ENCODE data around the gene PDZRN4.

DNA sequence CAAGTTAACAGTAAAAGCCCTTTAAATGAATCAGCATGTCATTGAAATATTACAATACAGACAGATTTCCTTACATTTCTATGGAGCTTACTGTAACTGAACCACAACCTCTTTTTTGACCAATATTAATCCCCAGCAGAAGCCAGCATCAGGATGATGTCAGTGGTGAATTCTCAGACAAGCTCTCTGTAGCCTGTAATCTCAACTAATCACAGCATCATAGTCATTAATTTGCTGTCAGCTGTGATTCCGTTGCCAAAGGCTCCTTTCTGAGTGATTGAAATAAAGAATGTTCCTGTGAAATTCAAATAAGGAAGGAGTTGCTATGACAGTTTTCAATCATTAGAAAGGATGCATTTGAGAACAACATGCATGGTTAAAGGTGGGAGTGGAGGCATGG, 323.1 kb downstream of the PDZRN4 start:
- TF ChIP-seq, protein P1, sequence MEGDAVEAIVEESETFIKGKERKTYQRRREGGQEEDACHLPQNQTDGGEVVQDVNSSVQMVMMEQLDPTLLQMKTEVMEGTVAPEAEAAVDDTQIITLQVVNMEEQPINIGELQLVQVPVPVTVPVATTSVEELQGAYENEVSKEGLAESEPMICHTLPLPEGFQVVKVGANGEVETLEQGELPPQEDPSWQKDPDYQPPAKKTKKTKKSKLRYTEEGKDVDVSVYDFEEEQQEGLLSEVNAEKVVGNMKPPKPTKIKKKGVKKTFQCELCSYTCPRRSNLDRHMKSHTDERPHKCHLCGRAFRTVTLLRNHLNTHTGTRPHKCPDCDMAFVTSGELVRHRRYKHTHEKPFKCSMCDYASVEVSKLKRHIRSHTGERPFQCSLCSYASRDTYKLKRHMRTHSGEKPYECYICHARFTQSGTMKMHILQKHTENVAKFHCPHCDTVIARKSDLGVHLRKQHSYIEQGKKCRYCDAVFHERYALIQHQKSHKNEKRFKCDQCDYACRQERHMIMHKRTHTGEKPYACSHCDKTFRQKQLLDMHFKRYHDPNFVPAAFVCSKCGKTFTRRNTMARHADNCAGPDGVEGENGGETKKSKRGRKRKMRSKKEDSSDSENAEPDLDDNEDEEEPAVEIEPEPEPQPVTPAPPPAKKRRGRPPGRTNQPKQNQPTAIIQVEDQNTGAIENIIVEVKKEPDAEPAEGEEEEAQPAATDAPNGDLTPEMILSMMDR (IDR thresholded peaks at IDR 0.05), result no peak
- TF ChIP-seq POLR2A (IDR thresholded peaks at IDR 0.05) (no peak), EP300 (IDR thresholded peaks at IDR 0.05) (no peak)

All from ovary (tissue), 3 donors.